ENCODE measurements around the gene PTGFR.

PTGFR gene

DNA sequence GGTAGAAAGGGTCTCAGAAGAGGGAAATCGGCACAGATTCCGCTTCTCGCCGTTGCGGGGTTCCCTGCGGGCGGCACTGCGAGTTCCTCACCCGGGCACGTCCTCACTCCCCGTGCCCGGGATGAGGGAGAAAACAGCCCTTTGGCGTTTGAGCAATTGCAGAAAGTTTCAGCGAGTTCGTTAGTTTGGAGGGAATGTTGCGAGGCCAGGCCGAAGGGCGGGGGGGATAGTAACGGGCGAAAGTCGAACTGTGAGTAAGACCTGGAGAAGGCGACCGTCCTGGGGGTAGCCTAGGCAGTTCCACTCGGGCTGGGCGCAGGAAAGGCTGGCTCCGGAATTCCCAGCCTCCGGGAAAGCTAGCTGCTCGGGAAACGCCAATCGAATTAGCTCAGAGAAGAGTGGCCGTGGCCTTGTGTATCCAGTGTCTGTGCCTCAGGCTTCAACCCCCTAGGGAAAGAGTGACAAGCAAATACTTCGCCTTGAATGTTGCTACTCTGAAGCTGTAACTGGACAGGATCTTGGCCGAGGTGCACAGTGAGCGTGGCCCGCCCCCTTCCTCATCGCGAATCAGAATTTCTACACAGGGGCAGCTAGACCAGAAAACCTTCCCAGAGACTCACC, 787 bp downstream of the PTGFR start:
- no peaks in the 10 kb centered on the region for H3K36me3 ChIP-seq (ENCODE audit: insufficient read depth, low read length)
- peak overlapping the region; percentile 74 for H2AFZ ChIP-seq (ENCODE audit: low read depth, low read length)
- H3K4me1 ChIP-seq (ENCODE audit: insufficient read depth, low read length), result peaks cover 15% of the 10 kb centered on the region
- peak overlapping the region; percentile 43 for H3K4me3 ChIP-seq (ENCODE audit: low read length)
- H3K27me3 ChIP-seq (ENCODE audit: insufficient read depth, low read length), result peaks cover 34% of the 10 kb centered on the region
- no peaks in the 10 kb centered on the region for H3K9me3 ChIP-seq (ENCODE audit: low read length)

DNA sequence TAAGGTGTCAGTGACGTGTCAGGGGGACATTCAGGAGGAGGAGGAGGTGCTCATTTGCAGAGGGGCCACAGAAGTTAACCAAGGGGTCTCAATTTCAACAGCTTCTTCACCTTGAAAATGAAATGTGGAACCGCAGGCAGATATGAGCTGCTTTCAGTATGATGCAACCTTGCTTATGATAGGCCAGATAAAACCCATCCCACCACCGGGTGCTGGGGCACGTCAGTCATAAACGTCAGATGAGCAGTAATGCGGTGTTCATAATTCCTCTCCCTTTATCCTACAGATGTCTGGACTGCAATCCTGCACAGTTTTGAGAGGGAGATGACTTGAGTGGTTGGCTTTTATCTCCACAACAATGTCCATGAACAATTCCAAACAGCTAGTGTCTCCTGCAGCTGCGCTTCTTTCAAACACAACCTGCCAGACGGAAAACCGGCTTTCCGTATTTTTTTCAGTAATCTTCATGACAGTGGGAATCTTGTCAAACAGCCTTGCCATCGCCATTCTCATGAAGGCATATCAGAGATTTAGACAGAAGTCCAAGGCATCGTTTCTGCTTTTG, 1.7 kb downstream of the PTGFR start:
- Histone ChIP-seq H3K9me3 (ENCODE audit: low read length) (no peaks in the 10 kb centered on the region), H3K4me3 (ENCODE audit: low read length) (no peak overlapping the region), H3K36me3 (ENCODE audit: insufficient read depth, low read length) (no peaks in the 10 kb centered on the region), H3K4me1 (ENCODE audit: insufficient read depth, low read length) (peaks cover 15% of the 10 kb centered on the region), H3K27me3 (ENCODE audit: insufficient read depth, low read length) (peaks cover 34% of the 10 kb centered on the region), H2AFZ (ENCODE audit: low read depth, low read length) (no peak overlapping the region)

DNA sequence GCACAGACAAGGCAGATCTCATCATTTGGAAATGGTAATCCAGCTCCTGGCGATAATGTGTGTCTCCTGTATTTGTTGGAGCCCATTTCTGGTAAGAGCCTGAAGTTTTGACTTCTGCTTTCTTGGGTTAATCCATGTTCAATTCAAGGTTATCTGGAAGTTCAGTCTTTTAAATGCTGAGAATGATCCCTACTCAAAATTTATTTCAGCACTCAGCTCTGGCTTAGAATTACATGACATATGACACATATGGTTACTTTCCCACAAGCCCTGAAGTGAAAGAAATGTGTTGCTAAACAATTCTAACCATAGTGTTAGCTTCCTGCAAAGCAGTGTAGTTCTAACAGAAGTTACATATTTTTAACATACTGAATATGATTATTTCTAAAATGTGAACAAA, 2.7 kb downstream of the PTGFR start:
- Histone ChIP-seq H3K27me3 (ENCODE audit: insufficient read depth, low read length) (peaks cover 34% of the 10 kb centered on the region), H3K36me3 (ENCODE audit: insufficient read depth, low read length) (no peaks in the 10 kb centered on the region), H3K4me3 (ENCODE audit: low read length) (no peak overlapping the region), H2AFZ (ENCODE audit: low read depth, low read length) (no peak overlapping the region), H3K9me3 (ENCODE audit: low read length) (no peaks in the 10 kb centered on the region), H3K4me1 (ENCODE audit: insufficient read depth, low read length) (peaks cover 15% of the 10 kb centered on the region)

DNA sequence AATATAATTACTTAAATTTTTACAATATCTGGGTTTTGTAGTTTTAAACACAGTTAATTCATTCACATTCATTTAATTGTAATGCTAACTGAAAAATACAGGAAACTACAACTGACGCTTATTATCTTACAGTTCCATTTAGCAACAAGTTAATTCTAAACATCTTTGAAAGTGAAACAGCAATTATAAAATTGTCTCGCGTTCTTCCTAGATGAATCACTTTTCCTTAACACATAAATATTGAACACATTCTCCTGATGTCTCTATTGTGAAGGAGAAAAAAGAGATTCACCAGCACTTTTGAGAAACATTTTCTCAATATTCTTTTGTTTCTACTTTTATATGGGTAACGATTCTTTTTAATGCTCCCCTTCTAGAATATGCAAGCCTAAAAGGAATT, 6.4 kb downstream of the PTGFR start:
- Histone ChIP-seq H3K4me3 (ENCODE audit: low read length) (no peak overlapping the region), H3K4me1 (ENCODE audit: insufficient read depth, low read length) (no peaks in the 10 kb centered on the region)

DNA sequence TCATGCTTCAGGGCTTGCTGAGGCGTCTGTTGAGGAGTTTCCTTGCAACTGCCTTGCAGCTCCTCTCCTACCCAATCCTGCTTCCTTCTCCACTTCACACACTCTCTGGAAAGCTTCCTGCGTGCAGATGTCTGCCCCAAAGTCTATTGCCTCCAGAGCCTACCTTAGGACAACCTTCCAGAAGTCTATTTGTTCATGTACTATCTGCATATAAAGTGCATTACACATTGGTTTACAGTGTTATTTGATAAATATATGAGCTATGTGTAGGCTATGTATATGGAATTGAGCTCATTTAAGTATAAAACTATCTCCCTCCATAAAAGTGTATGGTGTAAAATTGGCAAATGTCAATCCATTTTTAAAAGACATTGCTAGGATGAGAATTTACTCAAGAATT, 9.8 kb downstream of the PTGFR start:
- H3K27me3 ChIP-seq (ENCODE audit: insufficient read depth, low read length), result no peaks in the 10 kb centered on the region
- H3K9me3 ChIP-seq (ENCODE audit: low read length), result no peaks in the 10 kb centered on the region
- no peaks in the 10 kb centered on the region for H3K4me1 ChIP-seq (ENCODE audit: insufficient read depth, low read length)
- H3K36me3 ChIP-seq (ENCODE audit: insufficient read depth, low read length), result no peaks in the 10 kb centered on the region
- no peak overlapping the region for H3K4me3 ChIP-seq (ENCODE audit: low read length)
- H2AFZ ChIP-seq (ENCODE audit: low read depth, low read length), result no peak overlapping the region

More for the DNA sequence above, 6.4 kb downstream of the PTGFR start:
- no peak overlapping the region for H2AFZ ChIP-seq (ENCODE audit: low read depth, low read length)
- peaks cover 11% of the 10 kb centered on the region for H3K27me3 ChIP-seq (ENCODE audit: insufficient read depth, low read length)
- H3K9me3 ChIP-seq (ENCODE audit: low read length), result no peaks in the 10 kb centered on the region
- no peaks in the 10 kb centered on the region for H3K36me3 ChIP-seq (ENCODE audit: insufficient read depth, low read length)

DNA sequence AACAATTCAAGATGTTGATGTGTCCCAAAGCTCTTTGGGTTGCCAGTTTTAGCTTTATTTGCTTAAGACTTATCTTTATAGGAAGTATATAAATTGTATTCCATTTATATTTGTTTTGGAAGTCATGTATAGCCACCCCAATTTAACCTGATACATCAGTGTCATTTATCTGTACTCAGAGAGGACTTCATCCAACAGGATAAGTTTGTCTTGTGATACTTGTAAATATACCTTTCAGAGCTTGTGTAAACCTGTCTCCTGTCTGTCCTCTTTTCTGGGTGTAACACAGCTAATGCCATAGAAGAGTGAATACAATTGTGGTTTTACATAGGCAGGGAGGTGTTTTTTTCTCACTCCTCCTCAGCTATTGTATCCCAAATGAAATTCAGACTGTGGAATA, 10.4 kb downstream of the PTGFR start:
- Histone ChIP-seq H3K4me3 (ENCODE audit: low read length) (no peak overlapping the region), H3K36me3 (ENCODE audit: insufficient read depth, low read length) (no peaks in the 10 kb centered on the region), H3K27me3 (ENCODE audit: insufficient read depth, low read length) (no peaks in the 10 kb centered on the region), H2AFZ (ENCODE audit: low read depth, low read length) (no peak overlapping the region), H3K4me1 (ENCODE audit: insufficient read depth, low read length) (no peaks in the 10 kb centered on the region), H3K9me3 (ENCODE audit: low read length) (no peaks in the 10 kb centered on the region)

DNA sequence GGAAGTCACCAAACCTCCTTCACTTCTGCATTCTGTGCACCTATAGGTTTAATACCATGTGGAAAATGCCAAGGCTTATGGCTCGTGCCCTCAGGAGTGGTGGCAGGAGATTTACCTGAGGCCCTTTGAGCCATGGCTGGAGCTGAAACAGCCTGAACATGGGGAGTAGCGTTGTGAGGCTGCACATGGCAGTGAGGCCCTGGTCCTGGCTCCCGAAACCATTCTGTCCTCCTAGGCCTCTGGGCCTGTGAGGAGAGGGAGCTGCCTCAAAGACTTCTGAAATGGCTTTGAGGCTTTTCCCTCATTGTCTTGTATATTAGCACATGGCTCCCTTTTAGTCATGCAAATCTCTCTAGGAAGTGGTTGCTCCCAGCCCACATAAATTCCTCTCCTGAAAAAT, 20.6 kb downstream of the PTGFR start:
- Histone ChIP-seq H3K36me3 (ENCODE audit: insufficient read depth, low read length) (no peaks in the 10 kb centered on the region), H3K9me3 (ENCODE audit: low read length) (no peaks in the 10 kb centered on the region), H3K4me3 (ENCODE audit: low read length) (no peak overlapping the region), H3K4me1 (ENCODE audit: insufficient read depth, low read length) (no peaks in the 10 kb centered on the region), H3K27me3 (ENCODE audit: insufficient read depth, low read length) (no peaks in the 10 kb centered on the region), H2AFZ (ENCODE audit: low read depth, low read length) (no peak overlapping the region)

DNA sequence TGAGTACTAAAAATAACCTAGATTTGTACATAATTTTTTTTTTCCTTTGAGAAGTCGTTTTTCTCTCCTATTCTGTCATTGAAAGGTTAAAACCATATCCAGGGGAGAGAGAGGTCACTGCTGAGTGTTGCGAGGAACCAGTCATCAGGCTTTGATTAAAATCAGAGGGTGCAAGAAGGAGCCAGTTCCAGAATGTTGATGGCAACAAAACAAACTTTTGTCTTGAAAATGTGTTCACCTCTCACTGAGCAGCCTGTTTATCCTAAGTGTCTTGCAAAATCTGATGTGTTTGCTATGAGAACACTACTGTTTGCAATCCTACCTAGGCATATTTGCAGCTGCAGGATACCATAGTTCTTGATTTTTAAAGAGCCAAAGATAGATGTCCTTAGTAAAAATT, 25.9 kb downstream of the PTGFR start:
- Histone ChIP-seq H3K4me3 (ENCODE audit: low read length) (no peak overlapping the region), H2AFZ (ENCODE audit: low read depth, low read length) (no peak overlapping the region), H3K27me3 (ENCODE audit: insufficient read depth, low read length) (no peaks in the 10 kb centered on the region), H3K36me3 (ENCODE audit: insufficient read depth, low read length) (no peaks in the 10 kb centered on the region), H3K9me3 (ENCODE audit: low read length) (no peaks in the 10 kb centered on the region), H3K4me1 (ENCODE audit: insufficient read depth, low read length) (no peaks in the 10 kb centered on the region)

DNA sequence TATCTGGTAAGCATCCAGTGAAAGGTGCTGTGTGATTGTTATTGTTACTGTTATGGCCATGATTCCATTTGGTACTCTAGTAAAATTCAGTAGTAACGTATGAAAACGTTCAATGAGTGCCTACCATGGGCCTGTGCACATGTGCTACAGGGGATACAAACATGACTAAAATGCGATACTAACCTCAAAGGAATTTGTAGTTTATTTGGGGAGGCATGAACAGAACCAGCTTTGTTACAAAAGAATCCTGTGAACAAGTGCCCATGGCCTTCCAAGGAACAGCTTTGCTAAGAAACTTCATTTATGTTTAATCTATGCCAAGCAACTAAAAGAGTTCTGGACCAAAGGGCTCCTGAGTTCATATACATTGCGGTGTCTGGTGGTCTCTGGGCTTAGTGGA, 28.7 kb downstream of the PTGFR start:
- no peaks in the 10 kb centered on the region for H3K27me3 ChIP-seq (ENCODE audit: insufficient read depth, low read length)
- no peaks in the 10 kb centered on the region for H3K36me3 ChIP-seq (ENCODE audit: insufficient read depth, low read length)
- no peaks in the 10 kb centered on the region for H3K4me1 ChIP-seq (ENCODE audit: insufficient read depth, low read length)
- H2AFZ ChIP-seq (ENCODE audit: low read depth, low read length), result no peak overlapping the region
- H3K9me3 ChIP-seq (ENCODE audit: low read length), result no peaks in the 10 kb centered on the region
- H3K4me3 ChIP-seq (ENCODE audit: low read length), result no peak overlapping the region

DNA sequence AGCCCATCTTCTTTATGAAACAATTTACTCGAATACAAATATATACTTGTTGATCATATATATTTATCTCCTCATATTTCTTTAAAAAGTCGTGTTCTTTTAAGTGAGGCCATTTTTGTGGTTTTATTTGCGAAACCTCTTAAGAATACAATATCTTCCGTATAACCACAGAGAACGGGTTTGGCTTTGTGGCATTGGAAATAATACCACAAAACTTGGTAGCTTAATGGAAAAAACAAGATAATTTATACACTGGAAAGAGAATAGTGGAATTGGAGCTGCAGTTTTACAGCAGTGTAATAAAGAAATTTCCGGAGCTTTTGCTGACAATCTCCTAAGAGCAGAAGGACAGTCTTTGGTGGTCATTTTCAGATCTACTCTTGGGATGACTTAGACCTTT, 29.4 kb downstream of the PTGFR start:
- Histone ChIP-seq H3K4me1 (ENCODE audit: insufficient read depth, low read length) (no peaks in the 10 kb centered on the region), H3K9me3 (ENCODE audit: low read length) (no peaks in the 10 kb centered on the region), H3K36me3 (ENCODE audit: insufficient read depth, low read length) (no peaks in the 10 kb centered on the region), H3K4me3 (ENCODE audit: low read length) (no peak overlapping the region), H2AFZ (ENCODE audit: low read depth, low read length) (no peak overlapping the region), H3K27me3 (ENCODE audit: insufficient read depth, low read length) (no peaks in the 10 kb centered on the region)

DNA sequence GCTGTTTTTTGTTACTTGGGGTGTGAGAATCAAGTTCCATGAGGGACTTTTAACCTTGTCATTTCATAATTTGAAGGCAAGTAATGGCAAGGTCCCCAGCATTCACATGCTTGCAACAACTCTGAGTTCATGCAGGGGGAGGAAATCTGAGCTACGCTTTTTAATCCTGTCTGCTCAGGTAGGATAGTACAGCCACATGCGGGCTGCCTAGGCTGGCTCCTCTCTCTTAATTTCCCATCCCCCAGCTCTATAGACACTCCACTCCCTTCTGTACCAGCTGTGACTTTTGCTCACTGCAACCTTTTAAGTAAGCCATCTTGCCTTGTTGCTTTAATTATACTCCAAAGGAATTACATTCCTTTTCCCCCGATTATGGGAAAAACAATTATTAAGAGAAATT, 30.1 kb downstream of the PTGFR start:
- Histone ChIP-seq H3K36me3 (ENCODE audit: insufficient read depth, low read length) (no peaks in the 10 kb centered on the region), H3K4me1 (ENCODE audit: insufficient read depth, low read length) (no peaks in the 10 kb centered on the region), H3K27me3 (ENCODE audit: insufficient read depth, low read length) (no peaks in the 10 kb centered on the region), H2AFZ (ENCODE audit: low read depth, low read length) (no peak overlapping the region), H3K9me3 (ENCODE audit: low read length) (no peaks in the 10 kb centered on the region), H3K4me3 (ENCODE audit: low read length) (no peak overlapping the region)

DNA sequence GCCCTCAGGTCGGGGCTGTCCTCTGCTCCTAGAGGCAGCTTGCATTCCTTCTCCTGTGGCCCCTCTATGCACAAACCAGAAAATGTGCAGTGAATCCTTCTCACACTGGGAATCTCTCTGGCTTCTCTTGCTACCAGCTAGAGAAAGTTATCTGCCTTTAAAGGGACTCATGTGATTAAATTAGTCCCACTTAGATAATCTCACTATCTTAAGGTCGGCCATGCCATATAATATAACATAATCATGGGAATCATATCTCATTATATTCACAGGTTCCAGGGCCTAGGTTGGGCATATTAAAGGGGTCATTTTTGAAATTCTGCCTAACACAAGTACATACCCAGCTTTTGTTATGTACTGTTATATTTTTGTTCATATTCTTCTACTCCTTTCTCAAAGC, 31.4 kb downstream of the PTGFR start:
- Histone ChIP-seq H3K9me3 (ENCODE audit: low read length) (no peaks in the 10 kb centered on the region), H3K36me3 (ENCODE audit: insufficient read depth, low read length) (no peaks in the 10 kb centered on the region), H3K4me3 (ENCODE audit: low read length) (no peak overlapping the region), H2AFZ (ENCODE audit: low read depth, low read length) (no peak overlapping the region), H3K27me3 (ENCODE audit: insufficient read depth, low read length) (no peaks in the 10 kb centered on the region), H3K4me1 (ENCODE audit: insufficient read depth, low read length) (no peaks in the 10 kb centered on the region)

DNA sequence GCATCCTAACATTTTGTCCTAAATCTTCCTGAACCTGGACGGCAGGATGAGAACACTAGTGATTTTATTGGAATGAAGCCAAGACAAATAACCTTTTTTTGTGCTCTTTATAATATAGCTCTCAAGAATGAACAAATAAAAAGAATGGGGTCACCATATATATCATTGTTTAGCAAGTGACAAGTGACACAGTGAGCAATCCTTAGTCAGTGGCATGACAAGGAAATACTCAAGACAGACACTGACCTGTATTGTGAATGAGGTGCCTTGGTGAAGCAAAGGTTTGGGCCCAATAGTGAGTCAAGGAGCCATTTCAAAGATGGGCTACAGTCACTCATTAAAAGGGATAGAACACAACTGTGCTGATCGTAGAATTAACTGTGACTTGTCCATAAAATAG, 35.7 kb downstream of the PTGFR start:
- H2AFZ ChIP-seq (ENCODE audit: low read depth, low read length), result no peak overlapping the region
- no peaks in the 10 kb centered on the region for H3K27me3 ChIP-seq (ENCODE audit: insufficient read depth, low read length)
- H3K4me1 ChIP-seq (ENCODE audit: insufficient read depth, low read length), result no peaks in the 10 kb centered on the region
- H3K9me3 ChIP-seq (ENCODE audit: low read length), result no peaks in the 10 kb centered on the region
- no peak overlapping the region for H3K4me3 ChIP-seq (ENCODE audit: low read length)
- no peaks in the 10 kb centered on the region for H3K36me3 ChIP-seq (ENCODE audit: insufficient read depth, low read length)

DNA sequence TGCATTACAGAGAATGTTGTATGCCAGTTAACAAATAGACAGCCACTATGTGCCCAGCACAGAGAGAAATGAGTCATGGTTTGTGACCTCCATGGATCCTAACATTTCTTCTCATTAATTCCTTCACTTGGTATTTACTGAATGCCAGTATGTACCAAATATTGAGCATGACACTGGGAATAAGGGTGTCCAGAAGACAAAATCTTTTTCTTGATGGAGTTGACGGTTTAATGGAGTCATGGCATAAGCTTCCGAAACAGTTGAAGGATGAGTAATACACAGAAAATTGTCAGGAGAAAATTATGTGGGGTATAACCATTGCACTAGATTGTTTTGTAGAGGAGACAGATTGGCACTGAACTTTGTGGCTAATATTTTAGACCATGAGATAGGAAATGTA, 36.9 kb downstream of the PTGFR start:
- H3K27me3 ChIP-seq (ENCODE audit: insufficient read depth, low read length), result no peaks in the 10 kb centered on the region
- H3K36me3 ChIP-seq (ENCODE audit: insufficient read depth, low read length), result no peaks in the 10 kb centered on the region
- no peaks in the 10 kb centered on the region for H3K4me1 ChIP-seq (ENCODE audit: insufficient read depth, low read length)
- no peaks in the 10 kb centered on the region for H3K9me3 ChIP-seq (ENCODE audit: low read length)
- no peak overlapping the region for H3K4me3 ChIP-seq (ENCODE audit: low read length)
- no peak overlapping the region for H2AFZ ChIP-seq (ENCODE audit: low read depth, low read length)
